ENCODE measurements around the gene RERE. TPM values are rescaled to one million over a fixed set of nuclear protein-coding genes. Genes with fewer than 3 reads are reported as not detected.

RERE gene
- total RNA-seq, 2 donors from 2014 or later, result 74.5 to 128 TPM

DNA sequence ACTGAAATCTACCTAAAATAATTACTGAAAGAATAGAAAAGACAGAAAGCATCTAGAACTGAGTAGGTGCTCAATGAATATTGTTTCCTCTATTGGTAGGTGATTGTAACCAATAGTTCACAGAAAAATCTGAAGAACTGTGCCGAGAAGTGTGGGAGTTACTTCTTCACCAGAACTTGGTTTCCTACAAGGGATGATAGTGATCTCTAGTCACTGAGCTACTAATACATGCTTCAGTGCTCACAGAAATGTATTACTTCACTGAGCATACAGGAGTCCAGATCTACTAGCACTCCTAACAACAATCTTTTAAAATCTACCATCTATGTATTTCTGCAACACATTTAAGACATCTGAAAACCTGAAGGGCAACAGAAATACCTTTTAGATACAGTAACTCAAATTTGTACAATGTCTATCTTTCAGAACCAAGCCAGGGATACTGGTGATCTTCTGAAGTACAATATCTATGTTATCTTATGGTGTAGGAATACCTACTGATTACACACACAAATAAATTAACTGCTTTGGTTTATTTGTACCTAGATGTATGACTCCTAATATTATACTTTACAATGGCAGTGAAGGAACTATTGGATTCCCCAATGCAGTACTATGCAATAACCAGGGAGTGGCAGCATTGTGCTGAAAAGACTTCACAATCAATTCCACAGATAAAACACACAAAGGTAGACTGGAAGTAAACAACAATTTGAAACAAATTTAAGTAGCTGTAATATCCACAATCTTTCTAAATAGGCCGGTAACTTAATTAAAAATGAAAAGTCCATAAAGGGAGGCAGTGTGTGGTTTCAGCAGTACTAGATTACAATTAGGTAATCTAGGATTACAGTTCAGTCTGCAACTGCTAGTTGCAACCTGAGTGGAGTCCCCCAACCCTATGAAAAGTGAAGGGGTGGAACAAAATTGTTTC is 256.6 kb downstream of the RERE start:
- Histone ChIP-seq H3K4me3 (no peak overlapping the region), H3K36me3 (replicated peaks in 1 of 2; ENCODE audit: insufficient read depth in 1 of 2, low read depth in 2 of 2) (no peaks in the 10 kb centered on the region), H3K9me3 (no peaks in the 10 kb centered on the region), H3K4me1 (peaks cover 24% of the 10 kb centered on the region), H3K27me3 (no peaks in the 10 kb centered on the region), H3K27ac (no peak overlapping the region)
- ATAC-seq (peak; percentile 87), DNase-seq (peak in 3 of 4 donors; percentile 42 to 51 (median 42))
- WGBS, 2 donors, result 22 to 25% methylated on average over 2 of the region's 2 CpGs
- intact Hi-C loops (cut with DNase I), result no loop called here
- TF ChIP-seq POLR2A (IDR thresholded peaks at IDR 0.05), result no peak
- TF ChIP-seq, protein P1, sequence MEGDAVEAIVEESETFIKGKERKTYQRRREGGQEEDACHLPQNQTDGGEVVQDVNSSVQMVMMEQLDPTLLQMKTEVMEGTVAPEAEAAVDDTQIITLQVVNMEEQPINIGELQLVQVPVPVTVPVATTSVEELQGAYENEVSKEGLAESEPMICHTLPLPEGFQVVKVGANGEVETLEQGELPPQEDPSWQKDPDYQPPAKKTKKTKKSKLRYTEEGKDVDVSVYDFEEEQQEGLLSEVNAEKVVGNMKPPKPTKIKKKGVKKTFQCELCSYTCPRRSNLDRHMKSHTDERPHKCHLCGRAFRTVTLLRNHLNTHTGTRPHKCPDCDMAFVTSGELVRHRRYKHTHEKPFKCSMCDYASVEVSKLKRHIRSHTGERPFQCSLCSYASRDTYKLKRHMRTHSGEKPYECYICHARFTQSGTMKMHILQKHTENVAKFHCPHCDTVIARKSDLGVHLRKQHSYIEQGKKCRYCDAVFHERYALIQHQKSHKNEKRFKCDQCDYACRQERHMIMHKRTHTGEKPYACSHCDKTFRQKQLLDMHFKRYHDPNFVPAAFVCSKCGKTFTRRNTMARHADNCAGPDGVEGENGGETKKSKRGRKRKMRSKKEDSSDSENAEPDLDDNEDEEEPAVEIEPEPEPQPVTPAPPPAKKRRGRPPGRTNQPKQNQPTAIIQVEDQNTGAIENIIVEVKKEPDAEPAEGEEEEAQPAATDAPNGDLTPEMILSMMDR (IDR thresholded peaks at IDR 0.05), result peak; percentile 64 to 96 (median 95)

DNA sequence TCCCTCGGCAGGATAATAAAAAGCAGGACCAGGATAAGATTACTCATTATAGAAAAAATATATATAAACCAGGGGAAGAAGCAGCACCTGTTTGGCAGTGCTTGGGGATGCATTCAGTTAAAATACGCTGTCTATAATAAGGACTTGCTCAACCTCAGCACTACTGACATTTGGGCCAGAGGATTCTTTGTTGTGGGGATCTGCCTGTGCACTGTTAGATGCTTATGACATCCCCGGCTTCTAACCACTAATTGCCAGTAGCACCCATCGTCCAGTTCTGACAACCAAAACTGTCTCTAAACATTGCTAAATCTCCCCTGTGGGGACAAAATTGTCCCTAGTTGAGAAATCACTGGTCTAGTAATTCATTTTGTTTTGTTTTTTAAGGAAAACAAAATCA is 257.4 kb downstream of the RERE start:
- H3K27ac ChIP-seq, result no peak overlapping the region
- no peaks in the 10 kb centered on the region for H3K9me3 ChIP-seq
- H3K36me3 ChIP-seq (replicated peaks in 1 of 2; ENCODE audit: insufficient read depth in 1 of 2, low read depth in 2 of 2), result no peaks in the 10 kb centered on the region
- no peak overlapping the region for H3K4me3 ChIP-seq
- TF ChIP-seq POLR2A (IDR thresholded peaks at IDR 0.05), result no peak
- TF ChIP-seq, protein P1 (IDR thresholded peaks at IDR 0.05), result no peak
- peaks cover 29% of the 10 kb centered on the region for H3K4me1 ChIP-seq
- no peaks in the 10 kb centered on the region for H3K27me3 ChIP-seq
- no peak for ATAC-seq
- WGBS, 2 donors, result 78 to 84% methylated on average over 4 of the region's 4 CpGs
- no peak for DNase-seq
- intact Hi-C loops (cut with DNase I), result no loop called here

DNA sequence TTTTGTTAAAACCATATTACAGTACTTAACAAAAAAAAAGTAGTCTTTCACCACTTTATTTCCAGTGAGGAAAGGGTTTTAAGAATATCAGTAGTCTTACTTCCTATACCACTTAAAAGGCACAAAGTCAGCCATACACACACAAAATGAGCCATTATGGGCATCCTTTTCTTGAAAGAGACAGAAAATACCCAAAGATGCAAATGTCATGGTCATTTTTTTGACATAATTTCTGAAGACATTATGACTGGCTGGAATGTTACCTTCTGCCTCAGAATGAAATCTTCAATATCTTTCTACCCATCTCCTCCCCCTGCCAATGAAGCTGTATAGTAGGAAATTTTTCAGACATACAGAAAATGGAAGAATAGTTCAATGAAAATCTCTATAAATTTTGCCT is 261.9 kb downstream of the RERE start:
- TF ChIP-seq, protein P1 (IDR thresholded peaks at IDR 0.05), result no peak
- TF ChIP-seq POLR2A (IDR thresholded peaks at IDR 0.05), result no peak
- ATAC-seq (no peak), DNase-seq (no peak)
- H3K9me3 ChIP-seq, result no peaks in the 10 kb centered on the region
- H3K27ac ChIP-seq, result no peak overlapping the region
- intact Hi-C loops (cut with DNase I), result loop anchor here (5.0 kb wide), 1 partner anchor 172 kb away; no protein-coding TSS in a partner anchor
- H3K4me3 ChIP-seq, result no peak overlapping the region
- H3K36me3 ChIP-seq (replicated peaks in 1 of 2; ENCODE audit: insufficient read depth in 1 of 2, low read depth in 2 of 2), result no peaks in the 10 kb centered on the region
- peaks cover 28% of the 10 kb centered on the region for H3K4me1 ChIP-seq
- no peaks in the 10 kb centered on the region for H3K27me3 ChIP-seq

GRCh38 chr1:8554956-8555534 is 262.4 kb downstream of the RERE start:
- 79 to 81% methylated on average over 2 of the region's 2 CpGs for WGBS, 2 donors
- ATAC-seq (no peak), DNase-seq (peak; percentile 34 to 61 (median 53))
- H3K27me3 ChIP-seq, result no peaks in the 10 kb centered on the region
- H3K9me3 ChIP-seq, result no peaks in the 10 kb centered on the region
- intact Hi-C loops (cut with DNase I), result loop anchor here (5.0 kb wide), 1 partner anchor 172 kb away; no protein-coding TSS in a partner anchor
- H3K36me3 ChIP-seq (replicated peaks in 1 of 2; ENCODE audit: insufficient read depth in 1 of 2, low read depth in 2 of 2), result no peaks in the 10 kb centered on the region
- no peak for TF ChIP-seq POLR2A (IDR thresholded peaks at IDR 0.05)
- TF ChIP-seq, protein P1 (IDR thresholded peaks at IDR 0.05), result no peak
- no peak overlapping the region for H3K27ac ChIP-seq
- peaks cover 31% of the 10 kb centered on the region for H3K4me1 ChIP-seq
- H3K4me3 ChIP-seq, result no peak overlapping the region

Data from body of pancreas (tissue), 4 donors.